Hindlimb muscle (tissue), 1 donor: ENCODE data around the gene ALG8. TPM values are rescaled to one million over a fixed set of nuclear protein-coding genes. Genes with fewer than 3 reads are reported as not detected.
A peak's percentile ranks its signal among the peaks of the same experiment; 100 is the strongest.

ENCODE experiments used
- DNase-seq: peaks from one replicate; pipeline ENCODE4 v3.0.0-alpha.2; 2013
- polyA plus RNA-seq: library from polyadenylated mRNA; unstranded; fragments of 120-200 nt; gene quantifications from one replicate; pipeline ENCODE4 v1.2.1, GENCODE V29; 2013; ENCODE audit not compliant: insufficient read length

Gene ALG8
- polyA plus RNA-seq, 1 donor, result 23.8 TPM

DNA sequence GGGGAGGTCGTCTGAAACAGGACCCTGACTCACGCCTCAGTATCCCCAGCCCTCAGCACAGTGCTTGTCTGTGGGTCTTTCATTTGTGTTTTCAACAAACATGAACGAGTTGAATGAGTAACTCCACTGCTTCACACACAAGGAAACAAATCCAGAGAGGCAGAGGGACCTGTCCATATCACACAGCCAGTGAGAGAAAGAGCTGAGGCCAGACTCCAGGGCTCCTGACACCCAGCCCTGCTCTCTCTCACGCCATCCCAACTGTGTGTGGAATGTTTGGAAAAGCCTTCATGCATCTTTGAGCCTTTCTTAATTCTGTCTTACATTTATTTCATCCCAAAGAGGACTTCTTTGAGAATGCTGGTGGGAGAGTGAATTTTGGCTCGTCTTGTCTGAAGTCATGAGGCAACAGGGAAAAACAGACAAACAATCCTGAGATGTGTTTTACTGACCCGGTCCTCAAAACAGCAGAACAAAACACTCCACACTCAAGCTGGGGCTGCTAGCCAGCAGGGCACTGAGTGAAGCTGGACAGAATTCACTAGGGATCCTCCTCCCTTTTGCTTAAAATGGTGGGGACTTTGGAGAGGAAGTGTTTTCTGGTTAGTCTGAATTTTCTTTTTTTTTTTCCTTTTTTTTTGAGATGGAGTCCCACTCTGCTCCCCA lies 19.7 kb upstream of the ALG8 start:
- no peak for DNase-seq

DNA sequence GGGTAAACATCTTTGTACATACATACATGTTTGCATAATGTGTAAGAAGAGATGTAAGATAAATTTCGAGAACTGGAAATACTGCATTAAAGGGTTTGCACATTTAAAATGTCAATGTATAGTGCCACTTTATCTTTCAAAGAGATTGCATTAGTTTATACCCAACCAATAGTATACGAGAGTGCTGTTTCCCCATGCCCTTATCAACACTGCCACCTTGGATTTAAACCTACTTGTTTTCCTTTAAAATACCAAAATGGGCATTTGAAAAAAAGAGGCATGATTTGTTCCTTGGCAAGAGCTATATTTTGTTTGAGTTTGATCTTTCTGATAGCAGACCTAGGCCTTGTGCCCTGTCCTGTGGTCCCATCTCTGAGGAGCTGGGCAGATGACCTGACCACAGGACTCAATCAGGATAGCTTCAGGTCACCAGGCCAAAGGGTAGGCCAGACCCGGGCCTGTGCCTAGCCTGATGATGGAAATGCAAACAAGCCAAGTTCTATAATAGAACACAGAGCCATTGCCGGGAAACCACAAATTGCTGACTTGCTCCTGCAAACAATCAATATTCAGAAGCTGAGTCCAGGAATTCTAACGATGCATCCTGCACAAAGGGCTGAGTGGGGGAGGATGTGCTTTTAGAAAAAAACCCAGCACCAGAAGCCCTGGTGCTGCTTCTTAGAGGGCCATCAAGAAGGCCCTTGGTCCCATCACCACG lies 16.9 kb upstream of the ALG8 start:
- DNase-seq, result no peak

DNA sequence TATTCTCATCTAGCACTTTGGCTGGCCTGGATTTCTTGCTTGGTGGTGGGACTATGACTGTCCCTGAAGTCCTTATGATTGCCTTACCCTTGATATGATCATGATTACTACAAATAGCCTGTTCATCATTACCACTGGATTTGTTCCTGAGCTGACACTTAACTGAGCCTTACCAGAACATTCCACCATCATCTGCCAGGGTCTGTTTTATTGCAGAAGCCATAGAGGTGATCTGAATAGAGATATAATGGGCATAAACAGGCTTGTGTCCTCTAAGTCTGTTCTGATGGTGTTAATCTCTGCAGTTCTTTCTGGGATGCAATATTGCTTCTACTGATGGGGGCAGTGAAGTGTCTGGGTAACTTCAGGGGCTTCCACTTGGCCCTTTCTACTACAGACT lies 12.4 kb upstream of the ALG8 start:
- DNase-seq, result no peak

- DNase-seq, result no peak
These were observed 11.3 kb upstream of the ALG8 start for GRCh38 chr11:78150754-78151153.

DNA sequence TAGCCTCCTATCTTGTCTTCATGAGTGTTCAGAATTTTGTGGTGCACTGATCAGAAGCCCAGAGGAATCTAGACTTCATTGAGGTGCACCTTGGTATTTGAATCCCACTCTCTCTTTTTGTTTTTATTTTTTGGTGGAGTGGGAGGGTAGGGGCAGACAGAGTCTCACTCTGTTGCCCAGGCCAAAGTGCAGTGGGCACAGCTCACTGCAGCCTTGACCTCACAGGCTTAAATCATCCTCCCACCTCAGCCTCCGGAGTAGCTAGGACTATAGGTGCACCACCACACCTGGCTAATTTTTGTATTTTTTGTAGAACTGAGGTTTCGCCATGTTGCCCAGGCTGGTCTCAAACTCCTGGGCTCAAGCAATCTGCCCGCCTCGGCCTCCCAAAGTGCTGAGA lies 10.9 kb upstream of the ALG8 start:
- DNase-seq, result no peak

DNA sequence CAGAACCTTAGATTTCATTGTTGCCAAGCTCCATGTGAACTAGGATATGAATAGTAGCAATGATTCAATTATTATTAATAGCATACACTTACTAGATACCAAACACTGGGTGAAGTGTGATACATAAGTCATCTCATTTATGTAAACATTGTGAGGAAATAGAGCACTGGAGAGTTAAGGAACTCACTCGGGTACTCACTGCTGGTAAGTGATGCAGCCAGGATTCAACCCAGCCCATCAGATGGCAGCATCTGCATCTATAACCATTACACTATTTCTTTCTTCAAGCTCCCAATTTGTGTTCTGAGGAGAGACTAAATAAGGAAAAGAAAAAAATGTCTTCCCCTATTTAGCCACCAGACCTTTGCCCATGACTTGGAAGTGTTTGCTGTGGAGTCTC lies 10.2 kb upstream of the ALG8 start:
- no peak for DNase-seq

- no peak for DNase-seq
These were observed 8.4 kb upstream of the ALG8 start for GRCh38 chr11:78147807-78148206.

DNA sequence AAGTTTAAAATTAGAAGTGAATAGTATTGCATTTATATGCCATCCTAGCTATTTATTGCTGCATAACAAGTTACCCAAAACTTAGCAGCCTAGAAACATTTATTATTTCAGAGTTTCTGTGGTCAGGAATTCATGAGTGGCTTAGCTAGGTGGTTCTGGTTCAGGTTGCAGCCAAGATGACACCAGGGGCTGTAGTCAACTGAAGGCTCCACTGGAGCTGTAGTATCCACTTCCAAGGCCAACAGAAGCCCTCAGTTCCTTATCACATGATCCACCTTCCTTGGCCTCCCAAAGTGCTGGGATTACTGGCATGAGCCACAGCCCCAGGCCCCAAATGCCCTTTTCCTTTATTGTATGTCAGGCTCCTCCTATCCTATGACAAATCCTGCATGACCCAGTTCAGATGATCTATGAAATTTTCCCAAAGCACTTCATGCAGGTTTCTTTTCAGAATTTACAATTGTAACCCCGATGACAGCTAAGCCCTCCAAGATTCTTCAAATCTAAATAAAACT lies 6.1 kb upstream of the ALG8 start:
- DNase-seq, result no peak

DNA sequence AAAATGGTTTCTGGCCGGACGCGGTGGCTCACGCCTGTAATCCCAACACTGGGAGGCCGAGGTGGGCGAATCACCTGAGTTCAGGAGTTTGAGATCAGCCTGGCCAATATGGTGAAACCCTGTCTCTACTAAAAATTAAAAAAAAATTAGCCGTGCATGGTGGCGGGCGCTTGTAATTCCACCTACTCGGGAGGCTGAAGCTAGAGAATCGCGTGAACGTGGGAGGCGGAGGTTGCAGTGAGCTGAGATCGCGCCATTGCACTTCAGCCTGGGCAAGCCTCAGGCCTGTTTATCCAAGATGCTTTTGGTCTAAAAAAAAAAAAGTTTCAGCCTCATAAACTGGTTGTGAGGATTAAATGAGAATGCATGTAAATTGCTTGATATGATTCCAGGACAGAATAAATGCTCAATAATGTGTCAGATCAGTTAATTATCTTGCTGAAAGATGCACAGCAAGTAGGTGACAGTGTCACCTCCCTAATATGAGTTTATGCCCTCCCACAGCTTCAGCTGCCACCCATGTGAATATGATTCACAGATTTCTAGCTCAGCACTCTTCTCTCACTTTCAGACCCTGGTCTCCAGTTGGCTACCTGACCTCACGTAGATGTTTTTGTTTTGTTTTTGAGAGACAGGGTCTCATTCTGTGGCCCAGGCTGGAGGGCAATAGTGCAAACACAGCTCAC lies 1.1 kb upstream of the ALG8 start:
- no peak for DNase-seq

- peak; percentile 19 for DNase-seq
These were observed 568 bp downstream of the ALG8 start for GRCh38 chr11:78138694-78139421.

DNA sequence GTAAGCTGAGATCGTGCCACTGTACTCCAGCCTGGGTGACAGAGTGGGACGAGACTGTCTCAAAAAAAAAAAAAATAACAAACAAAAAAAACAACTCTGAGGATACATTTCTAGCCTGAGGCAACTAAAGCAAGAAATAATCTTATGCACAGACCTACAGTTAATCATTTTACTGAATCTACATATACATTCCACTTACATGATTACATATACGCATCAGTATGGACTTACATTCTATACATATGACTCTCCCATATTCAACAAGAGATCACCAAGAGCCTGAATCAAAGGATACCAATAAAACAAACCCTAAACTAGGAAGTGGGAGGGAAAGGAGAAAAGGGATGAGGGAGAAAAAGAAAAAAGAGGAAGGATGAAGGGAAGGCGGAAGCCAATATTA lies 1.1 kb downstream of the ALG8 start:
- no peak for DNase-seq

DNA sequence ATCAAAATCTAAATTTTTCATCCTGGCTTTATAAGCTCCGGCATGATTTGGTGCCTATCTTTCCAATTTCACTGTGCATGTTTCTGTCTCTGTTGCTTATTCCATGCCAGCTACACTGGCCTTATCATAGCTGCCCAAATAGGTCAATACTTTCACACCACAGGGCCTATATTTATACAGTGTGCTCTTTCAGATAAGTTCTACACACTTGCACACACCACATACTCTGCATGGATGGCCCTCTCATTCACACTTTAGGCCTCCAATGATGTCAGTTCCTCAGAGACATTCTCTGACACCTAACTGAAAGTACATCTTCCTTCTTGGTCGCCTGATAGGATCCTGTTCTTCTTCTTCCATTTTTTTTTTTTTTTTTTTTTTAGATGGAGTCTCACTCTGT lies 7.0 kb downstream of the ALG8 start:
- DNase-seq, result no peak

- no peak for DNase-seq
These were observed 7.5 kb downstream of the ALG8 start for GRCh38 chr11:78131956-78132355.

- no peak for DNase-seq
These were observed 12.0 kb downstream of the ALG8 start for GRCh38 chr11:78127403-78127802.

GRCh38 chr11:78112582-78113275 lies 26.7 kb downstream of the ALG8 start:
- DNase-seq, result no peak

DNA sequence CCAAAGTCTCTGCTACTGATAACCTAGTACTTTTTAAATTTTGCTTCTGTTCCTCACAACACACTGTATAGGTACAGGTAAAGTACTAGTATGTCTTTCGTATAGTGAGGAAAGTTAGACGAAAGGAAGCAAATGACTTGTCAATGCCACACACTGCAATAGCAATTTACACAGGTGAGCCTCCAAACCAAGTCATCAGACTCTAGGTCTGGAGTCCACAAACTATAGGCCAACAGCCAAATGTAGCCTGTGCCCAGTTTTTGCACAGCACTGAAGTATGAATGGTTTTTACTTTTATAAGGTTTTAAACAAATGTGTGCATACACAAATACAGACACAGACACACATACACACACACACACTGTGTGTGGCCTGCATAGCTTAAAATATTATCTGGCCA lies 28.1 kb downstream of the ALG8 start:
- no peak for DNase-seq

GRCh38 chr11:78110830-78111229 lies 28.6 kb downstream of the ALG8 start:
- no peak for DNase-seq

GRCh38 chr11:78110351-78110750 lies 29.1 kb downstream of the ALG8 start:
- no peak for DNase-seq

DNA sequence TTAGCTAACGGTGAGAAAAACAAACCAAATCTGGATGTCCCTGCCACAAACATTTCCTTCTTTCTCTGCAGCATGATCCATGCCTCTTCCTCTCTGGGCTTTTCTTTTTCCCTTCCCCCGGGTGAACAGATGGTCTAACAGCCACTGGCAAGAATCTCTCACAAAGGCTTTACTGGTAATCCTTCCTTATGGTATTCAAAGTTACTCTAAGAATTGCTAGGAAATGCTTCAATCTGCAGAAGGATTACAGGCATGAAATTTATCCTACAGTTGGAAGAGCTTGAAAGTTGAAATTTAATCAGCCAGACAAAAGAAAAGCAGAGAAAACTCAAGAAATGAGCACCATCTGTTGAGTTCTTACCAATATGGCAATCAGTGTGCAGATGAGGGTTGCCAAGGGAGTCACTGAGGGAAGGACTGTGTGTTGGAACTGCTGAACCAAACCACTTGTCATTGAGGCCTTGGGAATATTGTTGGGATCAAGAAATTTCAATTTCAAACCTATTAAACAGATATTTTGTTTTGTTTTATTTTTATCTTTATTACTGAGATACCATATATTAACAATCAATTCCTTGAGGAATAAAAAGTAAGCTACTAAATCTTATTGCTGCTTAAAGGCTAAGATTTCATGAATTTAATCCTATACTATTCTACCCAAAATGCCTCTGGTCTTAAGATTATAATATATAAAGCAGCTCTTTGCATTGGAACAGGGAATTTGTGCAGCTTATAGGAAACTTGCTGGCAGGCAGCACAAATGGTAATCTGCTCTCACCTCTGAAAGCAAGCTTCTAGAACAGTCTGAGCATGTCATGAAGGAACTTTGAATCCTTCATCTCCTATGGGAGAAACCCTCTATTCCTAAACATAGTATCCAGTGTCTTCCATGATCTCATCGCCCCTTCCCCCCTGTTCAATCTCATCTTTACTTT lies 30.1 kb downstream of the ALG8 start:
- no peak for DNase-seq

DNA sequence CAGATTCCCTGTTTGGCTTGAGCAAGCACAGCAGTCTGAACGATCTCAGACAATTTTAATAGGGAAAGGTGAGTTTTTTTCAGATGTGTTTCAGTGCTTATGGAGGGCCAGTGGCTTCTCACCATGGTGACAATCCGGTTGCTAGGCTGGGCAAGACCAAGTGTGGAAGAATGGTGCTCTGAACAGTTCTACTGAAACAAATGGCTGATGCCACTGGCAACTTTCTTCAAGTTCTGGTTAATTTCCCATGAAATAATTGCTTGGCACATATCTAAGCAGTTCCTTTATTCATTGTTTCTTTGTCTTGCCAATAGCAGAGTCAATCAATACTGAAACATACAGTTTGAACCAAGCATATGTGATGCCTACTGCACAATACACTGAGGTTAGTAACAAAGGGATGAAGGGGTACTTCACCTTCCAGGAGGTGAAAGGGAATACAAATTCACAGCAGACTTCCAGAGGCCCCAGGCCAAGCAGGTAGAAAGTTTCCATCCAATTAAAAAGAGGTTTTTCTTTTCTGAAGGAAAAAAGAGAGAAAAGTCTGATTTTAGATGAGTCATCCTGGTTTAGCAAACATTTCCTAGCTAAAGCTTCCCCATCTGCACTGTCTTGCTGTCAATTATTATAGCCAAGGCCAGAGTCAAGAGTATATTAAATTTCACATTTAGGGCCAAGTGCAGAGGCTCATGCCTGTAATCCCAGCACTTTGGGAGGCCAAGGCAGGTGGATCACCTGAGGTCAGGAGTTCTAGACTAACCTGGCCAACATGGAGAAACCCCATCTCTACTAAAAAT lies 38.6 kb downstream of the ALG8 start:
- DNase-seq, result no peak
